Measurements from ENCODE around the gene PNKD.

- TF ChIP-seq POLR2A (IDR thresholded peaks at IDR 0.05) = no peak
- TF ChIP-seq CTCF (IDR thresholded peaks at IDR 0.05 in 4 of 5, conservative IDR thresholded peaks at IDR 0.05 in 1 of 5) = no peak
Observed at GRCh38 chr2:218228366-218229090, 41.8 kb upstream of the PNKD start.
